ENCODE data around the gene SGTA.
"Not testable (repeated sequence)": the region's sequence is repeated elsewhere in the genome, so short reads cannot be mapped to it uniquely, and the experiment has no call there.

SGTA gene

DNA sequence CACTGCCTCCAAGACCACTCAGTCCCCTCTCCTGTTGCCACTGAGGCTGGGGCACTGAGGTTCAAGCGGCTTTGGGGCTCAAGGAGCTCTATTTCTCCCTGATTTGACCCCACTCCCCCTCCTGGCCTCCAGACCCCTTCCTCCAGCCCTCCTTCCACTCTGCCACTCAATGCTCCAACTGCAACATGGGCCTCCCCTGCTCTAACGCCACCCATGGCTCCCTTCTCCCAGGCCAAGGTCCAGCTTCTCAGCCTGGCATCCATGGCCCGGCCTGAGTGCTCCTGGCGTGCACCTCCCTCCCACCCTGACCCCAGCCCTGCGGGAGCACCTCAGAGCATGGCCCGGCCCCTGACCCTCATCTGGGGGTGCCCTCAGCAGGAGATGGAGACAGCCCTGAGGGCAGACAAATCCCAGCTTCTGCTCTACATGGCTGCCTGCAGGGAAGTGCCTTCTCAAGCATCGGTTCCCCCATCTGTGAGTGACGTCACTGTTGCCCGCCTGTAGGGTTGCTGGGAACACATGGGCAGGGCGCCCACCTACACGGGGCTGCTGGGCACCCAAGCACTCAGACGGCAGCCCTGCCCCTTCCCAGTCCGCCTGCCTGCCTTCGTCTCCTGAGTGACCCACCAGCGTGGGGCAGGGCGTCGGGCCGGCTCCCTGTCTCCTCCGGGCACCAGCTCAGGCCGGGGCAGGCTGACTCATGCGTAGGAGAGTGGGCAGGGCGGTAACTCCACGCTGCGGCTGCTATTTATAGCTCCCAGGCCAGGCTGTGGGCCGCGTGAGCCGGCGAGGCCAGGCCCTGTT, 60.3 kb downstream of the SGTA start:
- no peak for DNase-seq

DNA sequence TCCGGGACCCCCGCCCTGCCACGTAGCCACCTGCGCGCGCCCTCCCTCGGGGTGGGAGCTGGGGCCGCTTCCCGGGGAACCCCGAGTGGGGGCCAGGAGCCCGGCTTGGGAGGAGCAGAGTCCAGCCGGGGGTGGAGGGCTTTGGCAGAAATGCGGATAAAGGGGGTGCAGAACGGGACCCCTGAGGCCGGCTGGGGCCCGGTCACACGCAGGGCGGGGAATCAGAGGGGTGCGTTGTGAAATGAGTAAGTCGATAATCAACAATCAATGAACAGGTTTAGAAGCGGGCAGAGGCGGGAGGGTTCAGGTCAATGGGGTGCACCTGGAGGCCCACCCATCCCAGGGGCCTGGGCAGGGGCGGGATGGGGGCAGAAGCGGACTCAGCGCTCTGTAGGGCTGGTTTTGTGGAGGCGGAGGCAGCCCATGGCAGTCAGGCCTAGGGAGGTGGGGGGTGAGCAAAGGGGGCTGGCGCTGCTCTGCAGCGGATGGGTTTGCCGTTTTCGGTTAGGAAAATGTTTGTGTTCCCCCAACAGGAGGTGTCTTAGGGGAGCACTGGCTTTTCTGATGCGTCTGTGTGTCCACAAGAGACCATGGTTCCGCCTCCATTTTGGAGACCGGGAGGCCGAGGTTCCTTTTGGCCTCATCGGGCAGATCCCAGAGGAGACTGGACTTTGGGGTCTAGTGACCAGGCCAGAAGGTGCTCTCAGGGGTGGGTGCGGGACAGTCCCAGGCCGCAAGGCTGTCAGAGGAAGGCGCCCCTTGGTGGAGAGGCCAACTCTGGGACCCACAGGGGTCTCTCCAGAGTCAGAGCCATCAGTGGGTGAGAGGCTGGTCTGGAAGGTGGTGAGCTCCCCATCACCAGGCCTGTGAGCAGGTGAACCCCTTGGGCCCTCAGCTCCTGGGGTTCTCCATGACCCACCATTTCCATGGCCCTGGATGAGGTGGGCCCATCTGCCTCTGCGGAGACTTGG, 61.2 kb downstream of the SGTA start:
- no peak for DNase-seq

DNA sequence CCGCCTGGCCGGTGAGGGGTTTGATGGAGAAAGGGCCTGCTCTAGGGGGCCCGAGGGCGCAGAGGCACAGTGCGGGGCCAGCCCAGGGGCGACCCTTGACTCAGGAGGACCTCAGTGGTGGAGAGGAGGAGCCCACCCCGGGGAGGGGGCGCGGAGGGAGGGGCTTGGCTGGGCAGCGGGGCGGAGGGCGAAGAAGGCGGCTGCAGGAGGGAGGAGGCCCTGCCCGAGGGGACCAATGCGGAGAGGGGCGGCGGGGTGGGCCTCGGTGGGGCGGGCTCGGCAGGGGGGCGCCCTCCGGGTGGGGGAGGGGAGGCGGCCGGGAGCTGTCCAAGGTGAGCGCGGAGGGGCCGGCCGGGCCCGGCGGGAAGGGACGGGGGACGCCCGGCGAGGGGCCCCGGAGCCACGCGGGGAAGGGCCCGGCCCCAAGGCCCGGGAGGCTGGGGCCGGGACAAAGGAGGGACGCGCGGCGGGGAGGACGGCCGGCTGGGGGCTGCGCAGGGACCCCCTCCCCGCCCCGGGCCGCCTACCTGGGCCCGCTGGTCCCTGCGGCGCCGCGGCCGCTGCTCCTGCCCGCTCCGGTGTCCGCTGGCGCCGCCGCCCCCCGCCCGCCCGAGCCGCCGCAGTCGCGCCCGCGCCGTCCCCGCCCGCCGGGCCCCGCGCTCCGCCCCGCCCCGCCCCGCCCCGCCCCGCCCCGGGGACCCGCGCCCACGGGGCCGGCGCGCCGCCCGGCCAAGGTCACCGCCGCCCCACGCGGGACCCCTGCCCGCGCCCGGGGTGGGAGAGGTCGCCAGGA, 62.1 kb downstream of the SGTA start, which contains the start of gene DIRAS1:
Gene DIRAS1, minus strand, starts transcription at position 596 of the 793 bp plus-strand sequence. CDS start 3,566 bp downstream, outside the sequence.
- DNase-seq = no peak

DNA sequence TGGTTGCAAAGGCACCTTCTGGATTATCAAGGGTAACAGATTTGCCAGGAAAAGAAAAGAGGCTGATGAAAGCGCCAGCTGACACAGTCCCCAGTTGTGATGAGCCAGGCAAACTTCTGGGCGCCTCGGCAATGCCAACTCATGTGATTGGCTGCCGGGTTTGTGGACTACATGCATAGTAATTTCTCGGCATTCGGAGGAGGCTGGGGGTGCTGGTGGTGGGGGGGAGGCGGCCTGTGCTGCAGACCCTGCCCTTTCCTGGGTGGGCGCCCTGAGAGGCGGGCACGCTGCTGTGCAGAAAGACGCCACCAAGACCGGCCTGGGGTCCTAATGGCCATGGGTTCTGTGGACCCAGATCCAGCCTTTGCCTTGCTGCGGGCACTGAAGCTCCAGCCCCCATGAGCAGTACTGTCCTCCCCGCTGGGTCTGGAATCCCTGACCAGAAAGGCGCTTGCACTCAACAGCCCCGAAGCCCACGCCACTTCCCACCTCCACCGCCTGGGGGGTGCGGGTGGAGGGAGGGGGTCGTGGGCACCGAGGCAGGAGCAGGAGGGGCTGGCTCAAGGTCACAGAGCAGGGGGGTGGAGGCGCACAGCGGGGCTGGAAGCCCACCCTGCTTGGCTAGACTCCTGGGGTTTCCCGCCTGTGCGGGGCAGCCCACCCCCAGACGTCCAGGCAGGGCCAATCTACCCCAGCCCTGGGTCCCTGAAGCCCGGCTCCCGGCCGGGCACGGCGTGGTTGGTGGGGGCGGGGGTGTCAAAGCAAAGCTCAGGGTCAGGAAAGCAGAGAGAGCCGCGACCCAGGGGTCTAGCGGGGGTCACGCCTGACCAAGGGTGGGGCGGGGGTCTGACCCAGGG, 62.9 kb downstream of the SGTA start:
- DNase-seq = no peak

DNA sequence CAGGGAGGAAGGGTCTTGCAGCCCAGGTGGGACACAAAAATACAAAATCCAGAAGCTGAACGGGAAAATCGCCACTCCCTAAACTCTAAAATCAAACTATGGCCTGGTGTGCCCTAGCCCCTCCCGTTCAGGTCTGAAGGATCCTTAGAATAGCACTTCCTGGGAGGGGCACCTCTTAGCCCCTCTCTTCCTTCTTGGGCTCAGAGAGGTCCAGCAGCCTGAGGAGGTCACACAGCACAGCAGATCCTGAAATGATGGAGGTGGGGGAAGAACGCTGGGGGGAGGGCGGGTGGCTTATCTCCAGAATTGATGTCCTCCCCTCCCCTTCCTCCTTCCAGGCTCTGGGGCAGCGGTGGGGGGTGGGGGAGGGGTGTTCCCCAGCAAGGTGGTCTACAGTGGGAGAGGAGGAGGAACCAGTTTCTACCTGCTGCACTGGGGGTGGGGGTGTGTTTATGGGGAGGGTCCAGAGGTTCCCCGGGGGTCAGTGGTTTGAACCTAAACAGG, 63.8 kb downstream of the SGTA start:
- DNase-seq = no peak

DNA sequence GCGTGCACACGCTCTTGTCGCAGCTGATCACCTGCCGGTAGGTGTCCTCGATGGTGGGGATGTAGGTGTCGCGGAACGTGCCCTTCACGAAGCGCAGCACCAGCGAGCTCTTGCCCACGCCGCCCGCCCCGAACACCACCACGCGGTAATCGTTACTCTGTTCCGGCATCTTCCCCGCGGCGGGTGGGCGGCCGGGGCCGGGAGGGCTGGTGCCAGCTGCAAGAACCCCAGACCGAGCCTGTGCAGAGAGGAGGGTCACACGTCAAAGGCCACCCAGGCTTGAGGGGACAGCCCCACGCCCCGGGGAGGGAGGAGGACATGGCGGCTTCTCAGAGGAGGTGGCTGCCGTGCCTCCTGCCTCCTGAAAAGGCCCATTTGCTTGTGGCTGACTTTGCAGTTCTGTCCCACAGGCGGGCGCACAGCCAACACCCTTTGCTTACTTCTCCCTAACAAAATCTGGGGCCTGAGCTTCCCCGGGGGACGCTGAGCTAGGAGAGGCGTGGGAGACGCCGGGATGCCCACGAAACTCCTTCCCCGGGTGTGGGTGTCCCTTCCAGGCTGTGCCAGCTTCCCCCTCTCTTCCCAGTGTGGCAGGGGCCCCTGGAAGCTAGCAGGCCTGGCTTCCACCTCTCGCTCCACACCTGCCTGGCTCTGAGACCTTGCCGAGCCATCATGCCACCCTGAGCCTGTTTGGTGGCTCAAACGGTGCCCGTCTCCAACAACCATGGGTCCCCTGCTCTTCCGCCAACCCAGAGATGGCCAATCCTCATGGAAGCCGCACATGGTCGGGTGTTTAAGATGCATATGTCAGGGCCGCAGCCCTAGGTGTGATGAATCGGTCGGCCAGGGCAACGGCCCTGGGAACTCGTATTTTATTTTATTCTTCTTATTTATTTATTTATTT, 65.2 kb downstream of the SGTA start:
- DNase-seq = no peak

DNA sequence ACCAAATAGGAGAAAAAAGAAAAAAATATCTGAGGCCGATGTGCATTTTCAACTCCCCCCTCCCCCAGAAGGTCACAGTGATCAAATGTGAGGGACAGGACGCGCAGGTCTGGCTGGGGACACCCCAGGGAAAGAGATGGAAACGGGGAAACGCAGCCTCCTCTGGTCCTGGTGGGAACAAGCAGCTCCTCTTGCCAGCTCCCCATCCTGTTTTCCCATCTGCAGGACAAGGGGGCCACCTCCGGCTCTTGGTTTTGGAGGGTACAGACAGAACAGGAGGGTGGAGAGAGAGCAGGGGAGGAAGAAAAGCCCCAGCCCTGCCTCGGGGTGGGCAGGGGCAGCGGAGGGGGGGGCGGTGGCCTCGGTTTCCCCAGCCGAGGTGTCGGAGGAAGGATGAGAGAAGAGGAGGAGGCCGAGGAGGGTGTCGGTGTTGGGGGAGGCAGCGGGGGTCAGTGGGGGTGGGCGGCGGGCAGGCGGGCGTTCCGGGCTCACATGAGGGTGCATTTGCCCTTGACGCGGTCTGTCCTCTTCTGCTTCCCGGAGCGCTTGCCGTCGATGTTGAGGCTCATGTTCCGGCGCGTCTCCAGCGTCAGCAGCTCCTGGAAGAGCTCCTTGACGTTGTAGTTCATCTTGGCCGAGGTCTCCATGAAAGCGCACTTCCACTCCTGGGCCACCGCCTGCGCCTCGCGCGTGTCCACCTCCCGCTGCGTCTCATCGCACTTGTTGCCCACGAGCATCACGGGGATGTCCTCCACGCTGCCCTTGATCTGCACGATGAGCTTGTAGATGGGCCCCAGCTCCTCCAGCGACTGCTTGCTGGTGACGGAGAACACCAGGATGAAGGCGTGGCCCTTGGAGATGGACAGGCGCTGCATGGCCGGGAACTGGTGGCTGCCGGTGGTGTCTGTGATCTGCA, 66.1 kb downstream of the SGTA start:
- DNase-seq = no peak

DNA sequence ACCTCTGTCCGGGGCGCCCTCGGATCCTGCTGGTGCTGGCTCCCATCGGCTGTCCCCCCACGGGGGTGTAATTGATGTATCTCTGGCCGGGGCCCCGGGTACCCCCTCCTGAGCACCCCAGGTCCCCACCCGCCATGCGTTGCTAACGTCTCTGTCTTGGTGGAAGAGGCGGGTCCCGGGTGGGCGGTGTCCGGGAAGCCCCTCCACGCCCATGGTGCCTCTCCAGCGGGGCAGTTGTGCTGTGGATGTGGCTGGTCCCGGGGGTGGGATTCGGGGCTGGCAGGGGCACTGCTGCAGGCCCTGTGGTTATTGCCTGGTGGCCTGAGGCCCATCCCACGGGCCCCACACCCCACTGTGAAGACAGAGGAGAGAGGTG, 66.8 kb downstream of the SGTA start:
- no peak for DNase-seq

DNA sequence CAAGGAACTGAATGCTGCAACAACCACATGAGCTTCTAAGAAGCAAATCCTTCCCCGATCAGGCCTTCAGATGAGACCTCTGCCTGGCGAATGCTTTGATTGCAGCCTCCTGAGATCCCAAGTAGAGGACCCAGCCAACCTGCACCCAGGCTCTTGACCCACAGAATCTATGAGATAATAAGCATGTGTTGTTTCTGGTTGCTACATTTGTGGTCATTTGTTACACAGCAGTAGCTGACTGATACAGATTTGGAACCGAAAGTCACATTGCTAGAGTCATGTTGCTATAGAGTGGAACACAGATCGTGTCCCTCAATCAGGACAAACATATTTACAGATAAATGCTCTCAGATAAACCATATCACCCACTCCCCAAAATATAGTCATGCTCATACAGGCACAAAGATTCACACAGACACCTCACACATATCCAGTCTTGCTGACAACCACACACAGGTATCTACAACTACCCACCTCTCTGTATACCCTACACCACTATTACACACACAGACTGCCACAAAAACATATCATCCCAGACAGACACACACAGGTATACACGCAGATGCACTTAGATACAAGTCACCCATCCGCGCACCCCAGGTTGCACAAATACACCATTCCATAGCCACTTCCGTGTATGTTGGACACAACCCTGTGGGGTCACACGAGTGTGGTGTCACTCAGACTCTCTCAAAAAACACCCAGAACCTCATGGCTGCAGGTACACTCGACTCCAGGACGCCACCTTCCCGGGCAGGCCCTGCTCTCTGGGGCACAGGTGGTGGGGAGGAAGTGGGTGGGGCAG, 67.4 kb downstream of the SGTA start:
- DNase-seq = no peak

DNA sequence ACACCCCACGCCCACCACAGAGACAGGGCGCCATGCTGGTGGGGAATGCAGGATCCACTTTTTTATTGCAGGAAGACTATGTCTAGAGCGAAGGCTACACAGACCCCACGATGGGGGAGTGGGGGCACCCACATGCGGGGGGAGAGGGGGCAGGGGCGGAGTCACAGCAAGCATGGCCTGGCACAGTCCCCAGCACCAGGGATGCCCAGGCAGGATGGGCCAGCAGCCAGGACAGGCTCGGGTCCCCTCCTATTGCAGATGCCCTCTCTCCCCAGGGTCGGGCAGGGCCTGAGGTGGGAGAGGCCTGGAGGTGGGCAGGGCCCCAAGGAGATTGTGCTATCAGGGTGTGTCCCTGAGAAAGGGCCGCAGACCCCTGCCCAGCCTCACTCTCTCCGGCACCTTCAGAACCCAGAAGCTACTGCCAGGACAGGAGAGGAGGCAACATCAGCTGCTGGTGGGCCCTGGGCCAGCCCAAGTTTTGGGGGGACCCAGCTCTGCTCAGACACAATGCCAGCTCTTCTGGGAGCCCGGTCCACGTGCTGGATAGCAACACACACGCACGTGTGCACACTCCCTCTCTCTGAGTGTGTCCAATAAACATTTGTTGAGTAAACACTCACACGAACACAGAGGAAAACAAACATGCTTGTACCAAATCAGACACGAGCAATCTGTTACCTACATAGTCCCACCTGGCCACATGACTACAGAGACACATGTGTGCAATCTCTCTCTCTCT, 68.4 kb downstream of the SGTA start:
- no peak for DNase-seq

DNA sequence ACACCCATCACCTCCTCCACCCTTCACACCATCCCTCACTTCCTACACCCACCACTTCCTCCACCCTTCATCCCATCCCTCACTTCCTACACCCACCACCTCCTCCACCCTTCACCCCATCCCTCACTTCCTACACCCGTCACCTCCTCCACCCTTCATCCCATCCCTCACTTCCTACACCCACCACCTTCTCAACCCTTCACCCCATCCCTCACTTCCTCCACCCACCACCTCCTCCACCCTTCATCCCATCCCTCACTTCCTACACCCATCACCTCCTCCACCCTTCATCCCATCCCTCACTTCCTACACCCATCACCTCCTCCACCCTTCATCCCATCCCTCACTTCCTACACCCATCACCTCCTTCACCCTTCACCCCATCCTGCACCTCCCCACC, 69.0 kb downstream of the SGTA start:
- not testable (repeated sequence) for DNase-seq

DNA sequence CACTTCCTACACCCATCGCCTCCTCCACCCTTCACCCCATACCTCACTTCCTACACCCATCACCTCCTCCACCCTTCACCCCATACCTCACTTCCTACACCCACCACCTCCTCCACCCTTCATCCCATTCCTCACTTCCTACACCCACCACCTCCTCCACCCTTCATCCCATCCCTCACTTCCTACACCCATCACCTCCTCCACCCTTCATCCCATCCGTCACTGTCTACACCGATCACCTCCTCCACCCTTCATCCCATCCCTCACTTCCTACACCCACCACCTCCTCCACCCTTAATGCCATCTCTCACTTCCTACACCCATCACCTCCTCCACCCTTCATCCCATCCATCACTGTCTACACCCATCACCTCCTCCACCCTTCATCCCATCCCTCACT, 69.9 kb downstream of the SGTA start:
- DNase-seq = not testable (repeated sequence)

DNA sequence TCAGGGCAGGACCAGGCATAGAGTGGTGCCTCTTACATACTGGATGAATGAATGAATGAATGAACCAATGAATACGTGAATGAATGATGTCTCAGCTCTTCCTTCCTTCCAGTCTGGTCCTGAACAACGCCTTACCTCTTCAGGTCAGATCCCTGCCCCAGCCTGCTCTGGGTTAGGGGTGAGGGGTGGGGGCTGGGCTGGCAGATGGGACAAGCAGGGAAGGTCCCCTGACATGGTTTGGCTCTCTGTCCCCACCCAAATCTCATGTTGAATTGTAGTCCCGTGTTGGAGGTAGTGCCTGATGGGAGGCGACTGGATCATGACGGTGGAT, 71.2 kb downstream of the SGTA start:
- no peak for DNase-seq

DNA sequence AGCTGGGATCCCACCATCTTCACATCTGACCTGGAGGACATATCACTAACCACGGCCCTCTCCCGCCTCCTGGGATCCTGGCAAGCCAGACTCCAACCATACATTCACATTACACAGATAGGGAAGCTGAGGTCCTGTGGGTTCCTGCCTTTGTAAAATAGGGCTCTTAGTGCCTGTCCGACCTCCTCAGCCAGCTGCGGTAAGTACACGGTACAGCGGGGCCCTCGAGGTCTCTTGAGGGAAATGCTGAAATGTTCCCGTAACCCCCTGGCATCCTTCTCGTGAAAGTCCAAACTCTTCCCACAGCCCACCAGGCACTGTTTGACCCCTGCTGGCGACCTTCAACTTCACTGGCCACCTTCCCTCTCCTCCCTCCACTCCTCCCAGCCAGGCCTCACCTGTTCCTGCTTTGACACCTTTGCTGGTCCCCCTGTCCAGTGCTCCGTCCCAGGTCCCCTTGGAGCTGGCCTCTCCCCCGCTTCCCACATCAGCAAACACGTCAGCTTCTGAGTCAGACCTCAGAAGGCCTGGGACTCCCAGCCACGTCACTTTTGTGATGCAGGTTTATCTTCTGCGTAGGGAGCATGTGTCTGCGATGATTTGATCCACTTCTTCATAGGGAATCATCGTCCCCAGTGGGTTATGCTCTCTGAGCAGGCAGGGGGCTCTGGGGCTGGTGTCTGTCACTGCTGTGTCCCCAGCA, 71.8 kb downstream of the SGTA start:
- no peak for DNase-seq

DNA sequence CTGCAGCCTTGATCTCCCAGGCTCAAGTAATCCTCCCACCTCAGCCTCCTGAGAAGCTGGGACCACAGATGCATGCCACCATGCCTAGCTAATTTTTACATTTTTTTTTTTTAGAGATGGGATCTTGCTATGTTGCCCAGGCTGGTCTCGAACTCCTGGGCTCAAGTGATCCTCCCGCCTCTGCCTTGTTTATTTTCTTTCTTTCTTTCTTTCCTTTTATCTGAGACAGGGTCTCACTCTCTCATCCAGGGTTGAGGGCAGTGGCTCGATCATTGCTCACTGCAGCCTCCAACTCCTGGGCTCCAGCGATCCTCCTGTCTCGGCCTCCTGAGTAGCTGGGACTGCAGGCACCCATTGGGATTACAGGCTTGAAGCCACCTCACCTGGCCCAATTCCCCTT, 76.8 kb downstream of the SGTA start:
- DNase-seq = no peak
